ENCODE data around the gene CDK13. TPM values are rescaled to one million over a fixed set of nuclear protein-coding genes. Genes with fewer than 3 reads are reported as not detected.

CDK13 gene
- total RNA-seq, 3 donors from 2014 or later: 48.1 to 59.5 (median 57.5) TPM

DNA sequence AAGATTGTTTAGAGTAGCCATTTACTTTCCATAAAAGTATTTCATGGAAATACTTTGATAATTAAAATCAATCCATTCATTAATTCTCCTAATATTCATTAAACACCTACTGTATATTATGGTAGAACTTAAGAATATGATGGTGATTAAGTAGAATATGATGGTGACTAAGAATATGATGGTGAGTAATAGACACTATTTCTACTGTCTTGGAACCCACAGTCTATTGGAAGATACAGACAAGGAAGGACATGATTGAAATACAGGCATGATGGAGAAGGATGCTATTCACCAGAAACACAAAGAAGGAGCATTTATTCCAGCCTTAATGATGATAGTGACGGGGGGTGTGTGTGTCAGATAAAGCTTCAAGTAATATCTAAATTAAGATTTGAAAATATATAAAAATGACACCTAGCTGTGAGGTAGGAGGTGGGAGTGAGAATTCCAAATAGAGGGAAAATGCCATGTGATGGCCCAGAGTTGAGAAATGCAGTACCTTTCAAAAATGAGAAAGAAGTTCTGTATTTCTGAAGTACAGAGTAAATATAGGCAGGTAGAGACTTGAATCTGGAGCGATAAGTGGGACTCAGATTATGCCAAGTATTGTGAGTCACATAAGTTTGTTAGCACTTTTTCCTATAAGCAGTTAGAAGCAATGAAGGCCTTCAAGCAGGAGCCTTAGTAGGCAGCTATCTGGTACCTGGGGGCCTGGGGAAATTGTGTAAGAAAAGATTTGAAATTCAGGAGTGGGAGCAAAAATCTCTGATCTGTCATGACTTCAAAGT is 12.5 kb upstream of the CDK13 start:
- Histone ChIP-seq H3K36me3 (ENCODE audit: low read depth) (no peaks in the 10 kb centered on the region), H3K4me1 (ENCODE audit: low read depth) (no peaks in the 10 kb centered on the region), H3K9me3 (no peaks in the 10 kb centered on the region), H3K4me3 (no peak overlapping the region)
- DNase-seq (no peak), ATAC-seq (no peak)
- TF ChIP-seq, protein P1, sequence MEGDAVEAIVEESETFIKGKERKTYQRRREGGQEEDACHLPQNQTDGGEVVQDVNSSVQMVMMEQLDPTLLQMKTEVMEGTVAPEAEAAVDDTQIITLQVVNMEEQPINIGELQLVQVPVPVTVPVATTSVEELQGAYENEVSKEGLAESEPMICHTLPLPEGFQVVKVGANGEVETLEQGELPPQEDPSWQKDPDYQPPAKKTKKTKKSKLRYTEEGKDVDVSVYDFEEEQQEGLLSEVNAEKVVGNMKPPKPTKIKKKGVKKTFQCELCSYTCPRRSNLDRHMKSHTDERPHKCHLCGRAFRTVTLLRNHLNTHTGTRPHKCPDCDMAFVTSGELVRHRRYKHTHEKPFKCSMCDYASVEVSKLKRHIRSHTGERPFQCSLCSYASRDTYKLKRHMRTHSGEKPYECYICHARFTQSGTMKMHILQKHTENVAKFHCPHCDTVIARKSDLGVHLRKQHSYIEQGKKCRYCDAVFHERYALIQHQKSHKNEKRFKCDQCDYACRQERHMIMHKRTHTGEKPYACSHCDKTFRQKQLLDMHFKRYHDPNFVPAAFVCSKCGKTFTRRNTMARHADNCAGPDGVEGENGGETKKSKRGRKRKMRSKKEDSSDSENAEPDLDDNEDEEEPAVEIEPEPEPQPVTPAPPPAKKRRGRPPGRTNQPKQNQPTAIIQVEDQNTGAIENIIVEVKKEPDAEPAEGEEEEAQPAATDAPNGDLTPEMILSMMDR (IDR thresholded peaks at IDR 0.05): no peak
- intact Hi-C loops (cut with DNase I, micrococcal nuclease): no loop called here

DNA sequence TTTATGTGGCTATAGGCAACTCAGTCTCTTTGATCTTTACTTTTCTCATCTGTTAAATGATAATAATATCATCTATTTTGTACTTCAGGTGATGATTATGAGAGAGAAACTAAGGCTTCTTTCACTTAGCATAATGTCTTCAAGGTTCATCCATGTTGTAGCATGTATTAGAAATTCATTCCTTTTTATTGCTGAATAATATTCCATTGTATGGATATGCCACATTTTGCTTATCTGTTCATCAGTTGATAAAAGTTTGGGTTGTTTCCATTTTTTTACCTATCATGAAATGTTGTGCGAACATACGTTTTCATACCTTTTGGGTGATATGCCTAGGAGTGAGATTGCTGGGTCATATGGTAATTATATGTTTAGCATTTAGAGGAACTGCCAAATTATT is 7.2 kb upstream of the CDK13 start:
- TF ChIP-seq, protein P1 (IDR thresholded peaks at IDR 0.05): no peak
- H3K4me3 ChIP-seq: no peak overlapping the region
- ATAC-seq (no peak), DNase-seq (no peak)
- no peaks in the 10 kb centered on the region for H3K9me3 ChIP-seq
- H3K36me3 ChIP-seq (ENCODE audit: low read depth): no peaks in the 10 kb centered on the region
- intact Hi-C loops (cut with DNase I, micrococcal nuclease): no loop called here
- H3K4me1 ChIP-seq (ENCODE audit: low read depth): peaks cover 2% of the 10 kb centered on the region

GRCh38 chr7:39946693-39947092 is 3.4 kb upstream of the CDK13 start:
- TF ChIP-seq, protein P1 (IDR thresholded peaks at IDR 0.05): no peak
- ATAC-seq (no peak), DNase-seq (no peak)
- Histone ChIP-seq H3K36me3 (ENCODE audit: low read depth) (no peaks in the 10 kb centered on the region), H3K4me3 (no peak overlapping the region), H3K4me1 (ENCODE audit: low read depth) (peaks cover 9% of the 10 kb centered on the region), H3K9me3 (no peaks in the 10 kb centered on the region)
- intact Hi-C loops (cut with DNase I, micrococcal nuclease): no loop called here

GRCh38 chr7:39948375-39948955 is 1.6 kb upstream of the CDK13 start:
- H3K36me3 ChIP-seq (ENCODE audit: low read depth): no peaks in the 10 kb centered on the region
- peak overlapping the region; percentile 76 for H3K4me3 ChIP-seq
- intact Hi-C loops (cut with DNase I, micrococcal nuclease): no loop called here
- ATAC-seq (no peak), DNase-seq (peak in 2 of 3 donors; percentile 32 to 47)
- no peaks in the 10 kb centered on the region for H3K9me3 ChIP-seq
- TF ChIP-seq, protein P1 (IDR thresholded peaks at IDR 0.05): no peak
- peaks cover 13% of the 10 kb centered on the region for H3K4me1 ChIP-seq (ENCODE audit: low read depth)

DNA sequence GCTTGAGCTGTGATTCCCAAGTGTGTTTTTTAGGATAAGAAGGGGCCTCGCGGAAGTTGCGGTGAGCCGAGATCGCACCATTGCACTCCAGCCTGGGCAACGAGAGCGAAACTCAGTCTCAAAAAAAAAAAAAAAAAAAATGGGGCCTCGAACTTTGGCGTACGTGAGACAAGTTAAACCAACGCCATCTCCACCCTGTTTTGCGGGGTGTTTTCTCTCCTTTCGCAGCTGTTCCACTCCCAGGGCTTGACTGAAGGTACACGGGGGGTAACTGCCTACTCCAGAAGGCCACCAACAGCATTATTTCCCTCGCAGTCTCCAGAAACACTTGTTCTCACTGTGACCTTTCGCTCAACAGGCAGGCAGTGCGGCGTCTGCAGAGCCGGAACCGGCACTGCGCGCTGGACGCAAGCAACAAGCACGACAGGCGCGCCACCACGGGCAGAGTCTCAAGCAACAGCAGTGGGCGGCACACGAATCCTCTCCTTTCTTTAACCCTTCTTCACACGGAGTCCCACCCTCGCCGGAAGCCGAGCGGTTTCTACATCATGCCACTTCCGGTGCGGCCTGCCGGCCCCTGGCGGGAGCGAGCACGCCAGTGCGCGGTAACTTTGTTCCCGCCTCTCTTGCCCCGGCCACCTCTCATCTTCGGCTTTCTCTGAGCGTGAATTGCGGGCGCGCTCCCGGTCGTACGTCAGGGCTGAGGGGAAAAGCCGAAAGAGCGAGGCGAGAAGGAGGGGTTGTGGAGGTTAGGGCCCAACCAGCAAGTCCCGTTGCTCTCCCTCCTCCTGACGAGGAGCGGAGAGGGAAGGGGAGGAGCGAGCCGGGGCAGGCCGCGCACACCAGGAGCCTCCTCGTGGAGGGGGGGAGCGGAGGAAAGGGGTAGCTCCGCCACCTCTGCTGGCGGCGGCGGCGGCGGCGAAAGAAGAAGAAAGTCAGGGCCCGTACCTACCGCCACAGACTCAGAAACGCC is 814 bp upstream of the CDK13 start:
- intact Hi-C loops (cut with DNase I, micrococcal nuclease): no loop called here
- DNase-seq (peak; percentile 98 to 99 (median 99)), ATAC-seq (peak; percentile 85)
- Histone ChIP-seq H3K36me3 (ENCODE audit: low read depth) (no peaks in the 10 kb centered on the region), H3K4me3 (peak overlapping the region; percentile 76), H3K4me1 (ENCODE audit: low read depth) (peaks cover 21% of the 10 kb centered on the region), H3K9me3 (no peaks in the 10 kb centered on the region)
- TF ChIP-seq, protein P1 (IDR thresholded peaks at IDR 0.05): peak; percentile 26

All from mucosa of descending colon (tissue), 3 donors.